ENCODE results near the gene GALNT17. TPM values are rescaled to one million over a fixed set of nuclear protein-coding genes. Genes with fewer than 3 reads are reported as not detected.
"Not testable (repeated sequence)": the region's sequence is repeated elsewhere in the genome, so short reads cannot be mapped to it uniquely, and the experiment has no call there.

The GALNT17 gene
- total RNA-seq, 1 experiment from 2014 or later: not detected

DNA sequence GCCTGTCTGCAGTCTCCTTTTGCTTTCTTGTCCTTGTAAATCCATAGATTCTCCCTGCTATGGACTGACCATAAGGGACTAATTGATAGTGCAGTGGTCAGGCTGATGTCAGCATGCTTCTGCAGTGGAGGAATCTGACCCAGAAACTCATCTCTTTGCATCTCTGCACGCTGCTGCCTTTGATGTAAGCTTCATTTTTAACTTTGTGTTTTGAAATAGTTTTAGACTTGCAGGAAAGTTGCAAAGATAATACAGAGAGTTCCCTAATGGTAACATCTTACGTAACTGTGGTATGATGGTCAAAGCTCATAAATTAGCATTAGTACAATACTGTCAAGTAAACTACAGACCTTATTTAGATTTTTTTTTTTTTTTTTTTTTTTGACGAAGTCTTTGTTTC lies 89.6 kb downstream of the GALNT17 start:
- in situ Hi-C loops (cut with HindIII; ENCODE audit: low sequenced_read_pairs): no loop called here
- DNase-seq (ENCODE audit: low spot score): no peak

- DNase-seq (ENCODE audit: low spot score): no peak
- in situ Hi-C loops (cut with HindIII; ENCODE audit: low sequenced_read_pairs): no loop called here
Measured at GRCh38 chr7:71227126-71227525, 95.2 kb downstream of the GALNT17 start.

DNA sequence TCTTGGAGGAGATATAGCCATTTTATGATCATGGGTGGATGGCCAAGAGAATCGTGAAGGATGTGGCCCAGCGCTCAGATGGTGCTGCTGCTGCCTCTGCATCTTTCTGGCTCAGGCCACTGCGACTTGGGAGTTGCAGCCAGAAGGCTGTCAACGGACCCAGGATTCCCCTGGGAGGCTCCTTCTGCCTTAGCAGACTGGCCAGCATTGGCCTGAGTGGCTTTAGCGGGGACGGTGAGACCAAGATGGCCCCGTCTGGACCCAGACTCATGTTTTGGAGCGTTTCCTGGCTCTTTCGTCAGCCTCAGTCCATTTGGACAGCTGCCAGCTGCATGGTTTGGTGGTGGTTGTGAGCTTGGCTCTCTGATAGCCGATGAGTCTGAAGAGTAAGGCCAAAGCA lies 97.2 kb downstream of the GALNT17 start:
- in situ Hi-C loops (cut with HindIII; ENCODE audit: low sequenced_read_pairs): no loop called here
- DNase-seq (ENCODE audit: low spot score): peak; percentile 73

DNA sequence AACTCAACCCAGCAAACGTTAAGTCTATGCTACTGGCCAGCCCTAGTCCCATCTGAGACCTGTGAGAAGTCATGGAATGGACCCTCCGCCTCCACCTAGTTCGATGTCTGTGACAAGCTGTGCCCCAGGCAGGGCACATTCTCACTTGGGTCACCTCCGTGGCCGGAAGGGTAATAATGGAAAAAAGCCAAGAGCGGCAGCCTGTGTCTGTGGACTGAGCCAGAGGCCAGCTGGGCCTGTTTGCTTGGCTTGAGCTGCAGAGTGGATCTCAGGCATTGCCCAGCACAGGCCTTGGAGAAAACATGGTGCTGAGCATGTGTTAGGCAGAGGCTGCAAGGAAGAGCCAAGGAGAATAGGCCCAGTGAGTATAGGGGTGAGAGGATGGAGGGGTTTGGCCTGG lies 97.8 kb downstream of the GALNT17 start:
- in situ Hi-C loops (cut with HindIII; ENCODE audit: low sequenced_read_pairs): no loop called here
- peak; percentile 87 for DNase-seq (ENCODE audit: low spot score)

- in situ Hi-C loops (cut with HindIII; ENCODE audit: low sequenced_read_pairs): no loop called here
- DNase-seq (ENCODE audit: low spot score): no peak
Measured at GRCh38 chr7:71235253-71235652, 103.3 kb downstream of the GALNT17 start.

- DNase-seq (ENCODE audit: low spot score): peak; percentile 83
- in situ Hi-C loops (cut with HindIII; ENCODE audit: low sequenced_read_pairs): no loop called here
Measured at GRCh38 chr7:71236230-71237105, 104.5 kb downstream of the GALNT17 start.

DNA sequence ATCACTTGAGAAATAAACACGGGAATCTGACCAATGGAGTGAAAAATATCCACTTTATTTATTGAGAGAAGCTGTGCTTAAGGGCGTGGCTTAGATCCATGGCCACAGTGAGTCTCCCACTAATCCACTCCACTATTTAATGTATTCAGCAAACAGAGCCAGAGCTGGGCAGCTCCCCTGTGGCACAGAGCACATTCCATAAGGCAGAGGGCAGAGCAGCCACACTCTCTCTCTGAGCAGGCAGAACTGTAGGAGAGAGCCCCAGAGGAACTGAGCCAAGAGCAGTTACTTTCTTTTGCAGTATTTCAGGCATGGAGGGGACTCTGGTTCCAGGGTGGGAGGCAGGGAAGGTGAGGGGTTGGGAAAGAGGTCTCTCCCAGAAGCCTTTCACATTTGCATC lies 106.0 kb downstream of the GALNT17 start:
- in situ Hi-C loops (cut with HindIII; ENCODE audit: low sequenced_read_pairs): no loop called here
- DNase-seq (ENCODE audit: low spot score): peak; percentile 78

GRCh38 chr7:71238581-71239295 lies 106.8 kb downstream of the GALNT17 start:
- in situ Hi-C loops (cut with HindIII; ENCODE audit: low sequenced_read_pairs): no loop called here
- DNase-seq (ENCODE audit: low spot score): no peak

DNA sequence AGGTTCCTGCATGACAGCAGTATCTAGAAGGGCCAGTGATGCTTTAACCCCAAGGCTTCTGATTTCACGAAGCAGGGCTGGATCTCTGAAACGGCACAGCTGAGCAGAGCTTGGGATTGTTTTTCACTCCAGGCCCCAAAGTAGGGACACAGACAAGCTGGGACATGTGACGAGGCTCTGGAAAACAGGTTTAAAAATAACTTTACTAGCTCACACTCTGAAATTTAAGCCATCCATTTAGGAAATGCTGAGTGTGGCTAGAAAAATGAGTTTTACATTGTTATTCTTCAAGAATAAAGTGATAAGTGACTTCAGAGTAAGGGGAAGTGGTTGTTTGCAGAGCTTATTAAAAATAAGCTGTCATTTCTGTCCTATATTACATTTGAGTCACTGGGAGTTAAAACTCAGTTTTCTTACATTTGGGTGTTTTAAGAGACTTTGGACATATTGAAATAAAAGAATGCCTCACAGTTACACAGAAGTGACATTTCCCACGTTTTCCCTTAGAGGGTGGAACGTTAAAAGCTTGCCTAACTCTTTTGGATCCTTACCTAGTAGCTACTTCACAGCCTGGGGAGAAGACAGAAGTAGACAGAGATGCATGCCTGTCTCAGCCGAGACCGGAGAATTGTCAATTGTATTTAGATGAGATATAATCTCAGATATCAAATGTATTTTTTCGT lies 107.8 kb downstream of the GALNT17 start:
- DNase-seq (ENCODE audit: low spot score): peak; percentile 62
- in situ Hi-C loops (cut with HindIII; ENCODE audit: low sequenced_read_pairs): no loop called here

DNA sequence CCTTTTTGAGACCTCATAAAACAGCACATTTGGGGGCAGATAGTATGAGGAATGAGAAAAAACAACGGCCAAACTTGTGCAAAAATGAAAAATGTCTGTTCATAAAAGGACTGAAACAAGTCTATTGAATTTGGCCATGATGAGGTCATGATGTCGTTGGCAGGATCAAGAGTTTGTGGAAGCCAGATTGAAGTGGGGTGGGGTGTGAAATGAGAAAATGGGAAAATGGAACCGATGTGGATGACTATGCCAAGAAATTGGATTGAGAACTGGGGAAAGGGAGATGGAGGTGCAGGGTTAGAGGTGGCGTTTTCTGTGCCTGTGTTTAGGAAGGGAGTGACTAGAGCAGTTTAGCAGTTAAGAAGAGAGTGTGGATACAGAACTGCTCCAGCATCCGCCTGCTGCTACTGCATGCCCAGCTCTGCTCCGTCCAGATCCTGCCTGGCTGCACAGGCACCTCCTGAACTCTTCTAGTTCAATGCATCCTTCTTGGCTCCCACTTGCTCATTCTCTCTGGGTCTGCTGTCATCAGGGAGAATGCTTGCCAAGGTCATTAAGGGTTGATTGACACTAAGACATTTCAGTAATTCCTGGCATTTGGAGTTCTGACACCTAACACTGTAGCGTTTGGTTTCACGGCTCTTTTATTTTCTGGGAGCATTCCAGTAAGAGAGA lies 111.9 kb downstream of the GALNT17 start:
- DNase-seq (ENCODE audit: low spot score): peak; percentile 75
- in situ Hi-C loops (cut with HindIII; ENCODE audit: low sequenced_read_pairs): no loop called here

DNA sequence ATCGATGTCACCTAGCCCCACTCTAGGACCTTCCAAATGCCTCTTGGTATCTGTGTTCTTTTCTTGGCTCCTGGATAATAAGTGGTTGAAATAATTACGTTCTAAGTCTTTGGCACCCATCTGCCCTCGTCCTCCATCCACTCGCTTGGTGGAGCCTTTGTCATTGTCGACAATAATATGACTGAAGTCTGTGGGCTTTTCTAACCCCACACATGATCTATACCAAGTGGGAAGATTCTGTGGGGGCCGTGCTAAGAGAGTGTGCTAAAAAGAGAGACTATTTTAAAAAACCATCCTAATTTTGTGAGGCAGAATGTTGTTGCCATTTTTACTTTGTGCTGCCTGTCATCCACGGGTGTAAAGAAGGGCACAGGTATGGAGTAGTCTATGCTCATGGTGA lies 113.1 kb downstream of the GALNT17 start:
- in situ Hi-C loops (cut with HindIII; ENCODE audit: low sequenced_read_pairs): no loop called here

GRCh38 chr7:71251706-71252105 lies 119.8 kb downstream of the GALNT17 start:
- no peak for DNase-seq (ENCODE audit: low spot score)
- in situ Hi-C loops (cut with HindIII; ENCODE audit: low sequenced_read_pairs): no loop called here

More for the DNA sequence above, 113.1 kb downstream of the GALNT17 start:
- no peak for DNase-seq (ENCODE audit: low spot score)

DNA sequence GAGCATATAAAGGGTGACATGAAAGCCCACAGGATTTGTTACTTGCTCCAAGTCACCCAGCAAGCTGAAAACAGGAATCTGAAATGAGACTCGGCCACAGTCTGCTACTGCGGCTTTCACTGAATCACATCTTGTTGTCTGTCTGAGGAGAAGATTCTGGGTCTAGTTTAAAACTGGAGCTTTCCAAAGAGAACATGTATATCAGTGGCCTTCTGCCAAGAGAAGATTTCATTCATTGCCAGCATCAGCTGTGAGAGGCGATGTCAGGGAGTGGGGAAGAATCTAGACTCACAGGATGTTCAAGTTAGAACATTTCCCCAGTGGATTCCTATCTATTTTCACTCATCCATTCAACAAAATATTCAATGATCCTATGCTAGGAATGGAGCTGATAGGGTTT lies 122.8 kb downstream of the GALNT17 start:
- in situ Hi-C loops (cut with HindIII; ENCODE audit: low sequenced_read_pairs): no loop called here
- peak; percentile 49 for DNase-seq (ENCODE audit: low spot score)

GRCh38 chr7:71255537-71256178 lies 123.7 kb downstream of the GALNT17 start:
- in situ Hi-C loops (cut with HindIII; ENCODE audit: low sequenced_read_pairs): no loop called here
- DNase-seq (ENCODE audit: low spot score): no peak

- in situ Hi-C loops (cut with HindIII; ENCODE audit: low sequenced_read_pairs): no loop called here
Measured at GRCh38 chr7:71261066-71261465, 129.1 kb downstream of the GALNT17 start.

DNA sequence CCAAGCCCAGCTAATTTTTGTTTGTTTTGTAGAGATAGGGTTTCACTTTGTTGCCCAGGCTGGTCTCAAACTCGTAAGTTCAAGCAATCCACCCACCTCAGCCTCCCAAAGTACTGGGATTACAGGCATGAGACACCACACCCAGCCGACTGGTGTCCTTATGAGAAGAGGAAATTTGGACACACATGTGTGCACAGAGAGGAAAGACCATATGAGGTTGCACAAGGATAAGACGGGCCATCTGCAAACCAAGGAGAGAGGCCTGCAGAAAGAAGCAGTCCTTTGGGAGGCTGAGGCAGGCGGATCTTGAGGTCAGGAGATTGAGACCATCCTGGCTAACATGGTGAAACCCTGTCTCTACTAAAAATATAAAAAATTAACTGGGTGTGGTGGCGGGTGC lies 130.9 kb downstream of the GALNT17 start:
- DNase-seq (ENCODE audit: low spot score); in situ Hi-C loops (cut with HindIII; ENCODE audit: low sequenced_read_pairs): not testable (repeated sequence)

More at GRCh38 chr7:71261066-71261465, 129.1 kb downstream of the GALNT17 start:
- no peak for DNase-seq (ENCODE audit: low spot score)

DNA sequence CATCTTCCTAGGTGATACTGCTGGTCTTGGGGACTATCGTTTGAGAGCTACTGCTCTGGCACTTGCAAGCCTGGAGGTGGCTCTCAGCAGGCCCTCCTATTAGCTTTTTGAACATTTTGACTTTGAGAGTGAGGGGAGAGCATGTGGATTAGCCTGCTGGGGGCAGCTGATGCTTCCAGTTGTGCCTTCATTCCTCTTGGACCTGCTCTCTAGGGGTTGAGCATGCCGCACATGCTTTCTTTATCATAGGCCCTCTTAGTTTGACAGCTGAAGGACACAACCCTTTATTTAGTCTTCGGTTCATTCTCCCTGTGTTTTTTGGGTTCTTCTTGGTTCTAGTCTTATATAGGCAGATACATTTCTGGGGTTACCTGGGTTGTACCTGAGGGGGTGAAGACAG lies 132.1 kb downstream of the GALNT17 start:
- DNase-seq (ENCODE audit: low spot score): no peak
- in situ Hi-C loops (cut with HindIII; ENCODE audit: low sequenced_read_pairs): no loop called here

- DNase-seq (ENCODE audit: low spot score): no peak
- in situ Hi-C loops (cut with HindIII; ENCODE audit: low sequenced_read_pairs): no loop called here
Measured at GRCh38 chr7:71266912-71267311, 135.0 kb downstream of the GALNT17 start.

Data from G401 (cell line).